WTC11 (cell line): Measurements from ENCODE around the gene RRP1B. TPM values are rescaled to one million over a fixed set of nuclear protein-coding genes. Genes with fewer than 3 reads are reported as not detected.
A peak's percentile ranks its signal among the peaks of the same experiment; 100 is the strongest.

Experiments
- ATAC-seq: fragments of 200-7000 bp; cut with Tn5 transposase; 2 replicates; pipeline ENCODE4 v1.10.0; 2021; ENCODE audit warnings: mild to moderate bottlenecking, moderate library complexity
- CTCF ChIA-PET: fragments of 300-600 bp; sonication (Branson Sonifier 250); formaldehyde crosslinking; loops from one replicate; lab custom pipeline; 2021; ENCODE audit warnings: antibody characterized with exemption; lab: Charles Lee
- POLR2A ChIA-PET: fragments of 350-600 bp; sonication (Branson Sonifier 250); formaldehyde crosslinking; loops from one replicate; lab custom pipeline; 2021; ENCODE audit warnings: antibody characterized with exemption; lab: Charles Lee
- DNase-seq: peaks from one replicate; pipeline ENCODE4 v3.0.0; 2021; ENCODE audit warnings: low spot score
- H3K27ac Mint-ChIP-seq: 2 replicates; pipeline ENCODE4 v1.8.0; 2021; ENCODE audit warnings: mixed read lengths
- H3K27me3 Mint-ChIP-seq: 2 replicates; pipeline ENCODE4 v1.8.0; 2021; ENCODE audit warnings: low read depth, mild to moderate bottlenecking, moderate library complexity, mixed read lengths
- H3K36me3 Mint-ChIP-seq: 2 replicates; pipeline ENCODE4 v1.8.0; 2021; ENCODE audit warnings: mixed read lengths
- H3K4me1 Mint-ChIP-seq: 2 replicates; pipeline ENCODE4 v1.8.0; 2022; ENCODE audit warnings: mixed read lengths
- H3K4me3 Mint-ChIP-seq: 2 replicates; pipeline ENCODE4 v1.8.0; 2021; ENCODE audit warnings: mild to moderate bottlenecking, moderate library complexity, mixed read lengths
- H3K9me3 Mint-ChIP-seq: 2 replicates; pipeline ENCODE4 v1.8.0; 2021; ENCODE audit warnings: mixed read lengths
- AFF4 ChIP-seq: sonication (generic); formaldehyde crosslinking; IDR thresholded peaks from 2 replicates; pipeline ENCODE4 v1.8.1; 2023; ENCODE audit warnings: mild to moderate bottlenecking, missing genetic modification reagents, borderline replicate concordance
- ELF4 ChIP-seq: sonication (generic); formaldehyde crosslinking; IDR thresholded peaks from 2 replicates; pipeline ENCODE4 v1.8.1; 2022; ENCODE audit warnings: low read depth, mild to moderate bottlenecking, moderate library complexity, missing genetic modification reagents
- FOXP1 ChIP-seq: sonication (generic); formaldehyde crosslinking; IDR thresholded peaks from 2 replicates; pipeline ENCODE4 v1.8.0; 2022; ENCODE audit warnings: missing genetic modification reagents, mild to moderate bottlenecking, moderate library complexity, borderline replicate concordance
- GTF2I ChIP-seq: fragments of 250-450 bp; sonication (Bioruptor Pico); conservative IDR thresholded peaks from 2 replicates; pipeline ENCODE4 v1.4.0; 2021; ENCODE audit warnings: mild to moderate bottlenecking
- NFYB ChIP-seq: sonication (generic); formaldehyde crosslinking; conservative IDR thresholded peaks from 2 replicates; pipeline ENCODE4 v1.8.0; 2022; ENCODE audit warnings: low read depth, missing genetic modification reagents
- NR3C1 ChIP-seq: sonication (generic); formaldehyde crosslinking; conservative IDR thresholded peaks from 2 replicates; pipeline ENCODE4 v1.8.1; 2023; ENCODE audit warnings: low read depth, mild to moderate bottlenecking, missing genetic modification reagents
- SMAD3 ChIP-seq: sonication (generic); formaldehyde crosslinking; IDR thresholded peaks from 2 replicates; pipeline ENCODE4 v1.8.0; 2022; ENCODE audit warnings: missing genetic modification reagents, mild to moderate bottlenecking, borderline replicate concordance
- SOX15 ChIP-seq: fragments of 250-450 bp; sonication (Bioruptor Pico); IDR thresholded peaks from 2 replicates; pipeline ENCODE4 v1.9.0; 2021; ENCODE audit warnings: mild to moderate bottlenecking
- TEAD1 ChIP-seq: sonication (generic); formaldehyde crosslinking; IDR thresholded peaks from 2 replicates; pipeline ENCODE4 v1.8.0; 2022; ENCODE audit warnings: mild to moderate bottlenecking, missing genetic modification reagents
- ZNF219 ChIP-seq: sonication (generic); formaldehyde crosslinking; IDR thresholded peaks from 2 replicates; pipeline ENCODE4 v1.8.0; 2023; ENCODE audit warnings: missing genetic modification reagents, mild to moderate bottlenecking, borderline replicate concordance
- total RNA-seq: library from RNA; stranded (reverse); gene quantifications from 3 replicates; pipeline ENCODE4 v1.2.3, GENCODE V29; 2021
- TF ChIP-seq, protein P1 (sequence below): sonication (generic); formaldehyde crosslinking; IDR thresholded peaks from 2 replicates; pipeline ENCODE4 v1.8.0; 2022; ENCODE audit warnings: missing genetic modification reagents
- TF ChIP-seq, protein P2 (sequence below): sonication (generic); formaldehyde crosslinking; IDR thresholded peaks from 2 replicates; pipeline ENCODE4 v1.8.1; 2023; ENCODE audit warnings: mild to moderate bottlenecking, missing genetic modification reagents, moderate library complexity
- TF ChIP-seq, protein P3 (sequence below): sonication (generic); formaldehyde crosslinking; IDR thresholded peaks from 2 replicates; pipeline ENCODE4 v1.8.0; 2023; ENCODE audit warnings: missing genetic modification reagents, mild to moderate bottlenecking, borderline replicate concordance

The RRP1B gene
- total RNA-seq, 1 experiment from 2014 or later, result 74.9 TPM

DNA sequence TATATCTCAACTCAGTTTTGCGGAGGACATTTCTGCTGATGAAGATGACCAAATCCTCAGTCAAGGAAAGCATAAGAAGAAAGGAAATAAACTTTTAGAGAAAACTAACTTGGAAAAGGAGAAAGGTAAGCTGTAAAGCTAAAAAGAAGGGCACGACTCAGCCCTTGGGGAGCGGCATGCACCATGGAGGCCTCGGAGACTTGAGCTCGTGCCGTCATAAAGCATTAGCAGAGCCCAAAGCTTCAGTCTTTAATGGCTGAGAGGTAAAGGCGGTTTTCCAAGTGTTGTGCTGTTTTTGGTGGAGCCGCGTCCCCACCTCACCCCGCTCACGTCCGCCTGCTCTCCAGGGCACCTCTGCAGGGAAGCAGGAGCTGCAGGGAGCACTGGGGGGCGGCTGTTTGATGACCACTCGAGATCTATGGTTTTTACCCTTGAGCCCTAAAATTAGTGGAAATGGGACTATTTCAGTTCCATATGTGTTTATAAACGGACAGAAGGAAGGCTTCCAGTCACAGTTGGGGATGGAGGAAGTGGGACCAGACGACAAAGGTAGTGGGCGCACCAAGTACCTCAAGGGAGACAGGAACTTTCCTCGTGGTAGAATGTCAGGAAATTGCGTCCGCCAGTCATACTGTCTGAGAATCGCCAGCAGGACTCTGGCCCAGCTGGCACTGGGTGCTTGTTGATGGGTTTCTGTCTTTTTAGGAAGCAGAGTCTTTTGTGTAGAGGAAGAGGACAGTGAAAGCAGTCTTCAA lies 27.6 kb downstream of the RRP1B start (continued):
- no peak for TF ChIP-seq AFF4 (CRISPR knock-in tag)
- TF ChIP-seq SMAD3 (CRISPR knock-in tag), result no peak
- TF ChIP-seq NR3C1, result no peak
- TF ChIP-seq NFYB (CRISPR knock-in tag), result no peak
- TF ChIP-seq, protein P1, sequence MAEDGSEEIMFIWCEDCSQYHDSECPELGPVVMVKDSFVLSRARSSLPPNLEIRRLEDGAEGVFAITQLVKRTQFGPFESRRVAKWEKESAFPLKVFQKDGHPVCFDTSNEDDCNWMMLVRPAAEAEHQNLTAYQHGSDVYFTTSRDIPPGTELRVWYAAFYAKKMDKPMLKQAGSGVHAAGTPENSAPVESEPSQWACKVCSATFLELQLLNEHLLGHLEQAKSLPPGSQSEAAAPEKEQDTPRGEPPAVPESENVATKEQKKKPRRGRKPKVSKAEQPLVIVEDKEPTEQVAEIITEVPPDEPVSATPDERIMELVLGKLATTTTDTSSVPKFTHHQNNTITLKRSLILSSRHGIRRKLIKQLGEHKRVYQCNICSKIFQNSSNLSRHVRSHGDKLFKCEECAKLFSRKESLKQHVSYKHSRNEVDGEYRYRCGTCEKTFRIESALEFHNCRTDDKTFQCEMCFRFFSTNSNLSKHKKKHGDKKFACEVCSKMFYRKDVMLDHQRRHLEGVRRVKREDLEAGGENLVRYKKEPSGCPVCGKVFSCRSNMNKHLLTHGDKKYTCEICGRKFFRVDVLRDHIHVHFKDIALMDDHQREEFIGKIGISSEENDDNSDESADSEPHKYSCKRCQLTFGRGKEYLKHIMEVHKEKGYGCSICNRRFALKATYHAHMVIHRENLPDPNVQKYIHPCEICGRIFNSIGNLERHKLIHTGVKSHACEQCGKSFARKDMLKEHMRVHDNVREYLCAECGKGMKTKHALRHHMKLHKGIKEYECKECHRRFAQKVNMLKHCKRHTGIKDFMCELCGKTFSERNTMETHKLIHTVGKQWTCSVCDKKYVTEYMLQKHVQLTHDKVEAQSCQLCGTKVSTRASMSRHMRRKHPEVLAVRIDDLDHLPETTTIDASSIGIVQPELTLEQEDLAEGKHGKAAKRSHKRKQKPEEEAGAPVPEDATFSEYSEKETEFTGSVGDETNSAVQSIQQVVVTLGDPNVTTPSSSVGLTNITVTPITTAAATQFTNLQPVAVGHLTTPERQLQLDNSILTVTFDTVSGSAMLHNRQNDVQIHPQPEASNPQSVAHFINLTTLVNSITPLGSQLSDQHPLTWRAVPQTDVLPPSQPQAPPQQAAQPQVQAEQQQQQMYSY, result no peak
- TF ChIP-seq ZNF219 (CRISPR knock-in tag), result no peak
- TF ChIP-seq, protein P2, sequence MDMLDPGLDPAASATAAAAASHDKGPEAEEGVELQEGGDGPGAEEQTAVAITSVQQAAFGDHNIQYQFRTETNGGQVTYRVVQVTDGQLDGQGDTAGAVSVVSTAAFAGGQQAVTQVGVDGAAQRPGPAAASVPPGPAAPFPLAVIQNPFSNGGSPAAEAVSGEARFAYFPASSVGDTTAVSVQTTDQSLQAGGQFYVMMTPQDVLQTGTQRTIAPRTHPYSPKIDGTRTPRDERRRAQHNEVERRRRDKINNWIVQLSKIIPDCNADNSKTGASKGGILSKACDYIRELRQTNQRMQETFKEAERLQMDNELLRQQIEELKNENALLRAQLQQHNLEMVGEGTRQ (CRISPR knock-in tag), result no peak
- no peak for TF ChIP-seq SOX15 (CRISPR knock-in tag)

DNA sequence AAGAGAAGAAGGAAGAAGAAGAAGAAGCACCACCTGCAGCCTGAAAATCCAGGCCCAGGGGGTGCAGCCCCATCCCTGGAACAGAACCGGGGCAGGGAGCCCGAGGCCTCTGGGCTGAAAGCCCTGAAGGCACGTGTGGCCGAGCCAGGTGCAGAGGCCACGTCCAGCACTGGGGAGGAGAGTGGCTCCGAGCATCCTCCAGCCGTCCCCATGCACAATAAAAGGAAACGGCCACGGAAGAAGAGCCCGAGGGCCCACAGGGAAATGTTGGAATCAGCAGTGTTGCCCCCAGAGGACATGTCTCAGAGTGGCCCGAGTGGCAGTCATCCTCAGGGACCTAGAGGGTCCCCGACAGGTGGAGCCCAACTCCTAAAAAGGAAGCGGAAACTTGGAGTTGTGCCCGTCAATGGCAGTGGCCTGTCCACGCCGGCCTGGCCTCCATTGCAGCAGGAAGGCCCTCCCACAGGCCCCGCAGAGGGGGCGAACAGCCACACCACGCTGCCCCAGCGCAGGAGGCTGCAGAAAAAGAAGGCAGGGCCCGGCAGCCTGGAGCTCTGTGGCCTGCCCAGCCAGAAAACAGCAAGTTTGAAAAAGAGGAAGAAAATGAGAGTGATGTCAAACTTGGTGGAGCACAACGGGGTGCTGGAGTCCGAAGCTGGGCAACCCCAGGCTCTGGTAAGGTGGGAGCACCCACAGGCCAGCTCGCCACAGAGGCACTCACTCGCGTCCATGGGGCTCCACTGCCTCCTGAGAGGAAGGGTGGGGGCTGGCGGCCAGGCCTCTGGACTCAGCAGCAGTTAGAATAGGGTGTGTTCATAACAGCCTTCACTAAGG lies 28.4 kb downstream of the RRP1B start:
- H3K9me3 Mint-ChIP-seq, result no peaks in the 10 kb centered on the region
- DNase-seq (no peak), ATAC-seq (no peak)
- no peaks in the 10 kb centered on the region for H3K4me1 Mint-ChIP-seq
- CTCF ChIA-PET, result no interaction called here
- no peak overlapping the region for H3K4me3 Mint-ChIP-seq
- H3K36me3 Mint-ChIP-seq, result peaks cover 74% of the 10 kb centered on the region
- H3K27ac Mint-ChIP-seq, result peak overlapping the region; percentile 10; the same call in 1 of the 2 replicates
- H3K27me3 Mint-ChIP-seq, result no peaks in the 10 kb centered on the region
- POLR2A ChIA-PET, result no interaction called here
- TF ChIP-seq GTF2I (CRISPR knock-in tag), result no peak
- TF ChIP-seq, protein P3, sequence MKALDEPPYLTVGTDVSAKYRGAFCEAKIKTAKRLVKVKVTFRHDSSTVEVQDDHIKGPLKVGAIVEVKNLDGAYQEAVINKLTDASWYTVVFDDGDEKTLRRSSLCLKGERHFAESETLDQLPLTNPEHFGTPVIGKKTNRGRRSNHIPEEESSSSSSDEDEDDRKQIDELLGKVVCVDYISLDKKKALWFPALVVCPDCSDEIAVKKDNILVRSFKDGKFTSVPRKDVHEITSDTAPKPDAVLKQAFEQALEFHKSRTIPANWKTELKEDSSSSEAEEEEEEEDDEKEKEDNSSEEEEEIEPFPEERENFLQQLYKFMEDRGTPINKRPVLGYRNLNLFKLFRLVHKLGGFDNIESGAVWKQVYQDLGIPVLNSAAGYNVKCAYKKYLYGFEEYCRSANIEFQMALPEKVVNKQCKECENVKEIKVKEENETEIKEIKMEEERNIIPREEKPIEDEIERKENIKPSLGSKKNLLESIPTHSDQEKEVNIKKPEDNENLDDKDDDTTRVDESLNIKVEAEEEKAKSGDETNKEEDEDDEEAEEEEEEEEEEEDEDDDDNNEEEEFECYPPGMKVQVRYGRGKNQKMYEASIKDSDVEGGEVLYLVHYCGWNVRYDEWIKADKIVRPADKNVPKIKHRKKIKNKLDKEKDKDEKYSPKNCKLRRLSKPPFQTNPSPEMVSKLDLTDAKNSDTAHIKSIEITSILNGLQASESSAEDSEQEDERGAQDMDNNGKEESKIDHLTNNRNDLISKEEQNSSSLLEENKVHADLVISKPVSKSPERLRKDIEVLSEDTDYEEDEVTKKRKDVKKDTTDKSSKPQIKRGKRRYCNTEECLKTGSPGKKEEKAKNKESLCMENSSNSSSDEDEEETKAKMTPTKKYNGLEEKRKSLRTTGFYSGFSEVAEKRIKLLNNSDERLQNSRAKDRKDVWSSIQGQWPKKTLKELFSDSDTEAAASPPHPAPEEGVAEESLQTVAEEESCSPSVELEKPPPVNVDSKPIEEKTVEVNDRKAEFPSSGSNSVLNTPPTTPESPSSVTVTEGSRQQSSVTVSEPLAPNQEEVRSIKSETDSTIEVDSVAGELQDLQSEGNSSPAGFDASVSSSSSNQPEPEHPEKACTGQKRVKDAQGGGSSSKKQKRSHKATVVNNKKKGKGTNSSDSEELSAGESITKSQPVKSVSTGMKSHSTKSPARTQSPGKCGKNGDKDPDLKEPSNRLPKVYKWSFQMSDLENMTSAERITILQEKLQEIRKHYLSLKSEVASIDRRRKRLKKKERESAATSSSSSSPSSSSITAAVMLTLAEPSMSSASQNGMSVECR, result no peak
- TF ChIP-seq FOXP1 (CRISPR knock-in tag), result no peak
- no peak for TF ChIP-seq TEAD1 (CRISPR knock-in tag)
- no peak for TF ChIP-seq ELF4 (CRISPR knock-in tag)
- TF ChIP-seq AFF4 (CRISPR knock-in tag), result no peak
